Measurements from ENCODE around the gene MATN3. TPM values are rescaled to one million over a fixed set of nuclear protein-coding genes. Genes with fewer than 3 reads are reported as not detected.

Gene MATN3, protein sequence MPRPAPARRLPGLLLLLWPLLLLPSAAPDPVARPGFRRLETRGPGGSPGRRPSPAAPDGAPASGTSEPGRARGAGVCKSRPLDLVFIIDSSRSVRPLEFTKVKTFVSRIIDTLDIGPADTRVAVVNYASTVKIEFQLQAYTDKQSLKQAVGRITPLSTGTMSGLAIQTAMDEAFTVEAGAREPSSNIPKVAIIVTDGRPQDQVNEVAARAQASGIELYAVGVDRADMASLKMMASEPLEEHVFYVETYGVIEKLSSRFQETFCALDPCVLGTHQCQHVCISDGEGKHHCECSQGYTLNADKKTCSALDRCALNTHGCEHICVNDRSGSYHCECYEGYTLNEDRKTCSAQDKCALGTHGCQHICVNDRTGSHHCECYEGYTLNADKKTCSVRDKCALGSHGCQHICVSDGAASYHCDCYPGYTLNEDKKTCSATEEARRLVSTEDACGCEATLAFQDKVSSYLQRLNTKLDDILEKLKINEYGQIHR
- 0.85 and 1.3 TPM in 2 replicates for total RNA-seq

DNA sequence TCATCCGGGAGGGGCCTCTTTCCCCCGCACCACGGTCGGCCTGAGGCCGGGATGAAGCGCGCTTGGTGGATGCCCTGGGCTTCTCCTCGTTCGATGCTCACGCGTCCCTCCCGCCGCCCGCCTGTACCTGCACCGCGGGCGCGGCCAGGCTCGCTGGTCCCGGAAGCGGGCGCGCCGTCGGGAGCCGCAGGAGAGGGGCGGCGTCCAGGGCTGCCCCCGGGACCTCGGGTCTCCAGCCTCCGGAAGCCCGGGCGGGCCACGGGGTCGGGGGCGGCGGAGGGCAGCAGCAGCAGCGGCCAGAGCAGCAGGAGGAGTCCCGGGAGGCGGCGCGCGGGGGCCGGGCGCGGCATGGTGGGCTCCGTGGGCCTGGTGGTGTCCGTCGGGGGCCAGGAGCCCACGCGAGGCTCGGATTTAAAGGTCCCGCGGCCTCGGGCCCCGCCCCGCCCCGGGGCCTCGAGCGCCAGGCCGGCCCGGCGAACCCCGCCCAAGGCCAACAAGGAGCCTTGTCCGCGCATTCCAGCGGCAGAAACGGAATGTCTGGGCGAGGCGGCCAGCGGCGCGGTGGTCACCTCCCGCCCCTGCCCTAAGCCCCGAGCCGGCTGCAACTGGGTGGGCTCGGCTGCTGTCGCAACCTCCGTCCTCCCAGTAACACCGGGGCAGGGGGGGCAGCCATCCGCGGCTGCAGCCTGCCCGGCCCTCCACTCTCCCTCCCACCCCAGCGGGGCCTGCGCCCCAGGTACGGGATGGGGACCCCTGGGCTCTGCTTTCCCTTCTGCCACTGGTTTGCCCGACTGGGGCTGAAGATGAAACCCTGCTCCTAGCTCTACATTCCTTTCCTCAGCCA lies at the start of gene MATN3:
TSS of gene MATN3 (minus strand) at position 387 of the 844 bp plus-strand sequence. CDS start at position 350, 37 bp downstream.

GRCh38 chr2:20051532-20052228 lies 39.2 kb upstream of the MATN3 start, which contains the start of gene LAPTM4A:
LAPTM4A (minus strand) TSS chr2:20051628; CDS start chr2:20051520, 108 bp downstream.

GRCh38 chr2:19989667-19990415 lies 22.6 kb downstream of the MATN3 start, which contains the start of gene WDR35:
WDR35 (minus strand) TSS chr2:19990105; CDS start chr2:19990015, 90 bp downstream.

Other genes starting within 250 kb of the MATN3 start
- 4.5 and 7.6 TPM in 2 replicates for gene TTC32, start 110.7 kb downstream of the MATN3 start, total RNA-seq
- gene WDR35, start 22.6 kb downstream of the MATN3 start, total RNA-seq: 11.5 and 14.2 TPM in 2 replicates
- 92.8 and 94.4 TPM in 2 replicates for gene LAPTM4A, start 39.0 kb upstream of the MATN3 start, total RNA-seq
- gene SDC1, start 212.5 kb upstream of the MATN3 start, total RNA-seq: 0.47 and 1.5 TPM in 2 replicates

Data from endothelial cell of coronary artery (primary cell).